GM21528 (cell line): ENCODE results near the gene NAPA.

Experiments used
- ATAC-seq: cut with Tn5 transposase; IDR thresholded peaks from one replicate; pipeline ENCODE4 v1.9.1; 2021; ENCODE audit warnings: mild to moderate bottlenecking, moderate library complexity; ENCODE audit not compliant: unreplicated experiment, low FRiP score

The NAPA gene

GRCh38 chr19:47503826-47504150, 11.1 kb downstream of the NAPA start:
- ATAC-seq = no peak

- ATAC-seq = no peak
Measured at GRCh38 chr19:47503130-47503825, 11.6 kb downstream of the NAPA start.

- ATAC-seq = no peak
Measured at GRCh38 chr19:47499863-47500830, 14.7 kb downstream of the NAPA start.

GRCh38 chr19:47499371-47499770, 15.5 kb downstream of the NAPA start:
- no peak for ATAC-seq

GRCh38 chr19:47498561-47498960, 16.3 kb downstream of the NAPA start:
- no peak for ATAC-seq

- ATAC-seq = no peak
Measured at GRCh38 chr19:47497821-47498520, 16.9 kb downstream of the NAPA start.

- ATAC-seq = no peak
Measured at GRCh38 chr19:47497050-47497766, 17.7 kb downstream of the NAPA start.

GRCh38 chr19:47495478-47496372, 19.1 kb downstream of the NAPA start:
- ATAC-seq = no peak

GRCh38 chr19:47494729-47495128, 20.1 kb downstream of the NAPA start:
- ATAC-seq = no peak

GRCh38 chr19:47494211-47494547, 20.7 kb downstream of the NAPA start:
- ATAC-seq = no peak

GRCh38 chr19:47493378-47494210, 21.3 kb downstream of the NAPA start:
- no peak for ATAC-seq

- no peak for ATAC-seq
Measured at GRCh38 chr19:47492571-47493377, 22.1 kb downstream of the NAPA start.

- ATAC-seq = no peak
Measured at GRCh38 chr19:47492137-47492533, 22.7 kb downstream of the NAPA start.

GRCh38 chr19:47491358-47492136, 23.3 kb downstream of the NAPA start:
- no peak for ATAC-seq

GRCh38 chr19:47490847-47491246, 24.0 kb downstream of the NAPA start:
- no peak for ATAC-seq

GRCh38 chr19:47490031-47490430, 24.8 kb downstream of the NAPA start:
- ATAC-seq = no peak
